GM21515 (cell line): ENCODE data around the gene SPATA2.
"Not testable (repeated sequence)": the region's sequence is repeated elsewhere in the genome, so short reads cannot be mapped to it uniquely, and the experiment has no call there.

Experiments
- ATAC-seq: cut with Tn5 transposase; IDR thresholded peaks from one replicate; pipeline ENCODE4 v1.9.1; 2021; ENCODE audit not compliant: unreplicated experiment

Gene SPATA2

GRCh38 chr20:49915380-49916145 is at the start of gene SPATA2:
Gene SPATA2 (minus strand): TSS chr20:49915529. CDS start chr20:49908490, 7,039 bp downstream.
- ATAC-seq, result peak; percentile 79

- no peak for ATAC-seq
Measured at GRCh38 chr20:49961413-49961812, 46.1 kb upstream of the SPATA2 start.

GRCh38 chr20:49957089-49957938 is 42.0 kb upstream of the SPATA2 start:
- ATAC-seq, result not testable (repeated sequence)

GRCh38 chr20:49956689-49957088 is 41.4 kb upstream of the SPATA2 start:
- no peak for ATAC-seq

GRCh38 chr20:49955830-49956396 is 40.6 kb upstream of the SPATA2 start:
- not testable (repeated sequence) for ATAC-seq

- ATAC-seq, result no peak
Measured at GRCh38 chr20:49955167-49955566, 39.8 kb upstream of the SPATA2 start.

GRCh38 chr20:49951151-49951550 is 35.8 kb upstream of the SPATA2 start:
- no peak for ATAC-seq

GRCh38 chr20:49948809-49949507 is 33.6 kb upstream of the SPATA2 start:
- ATAC-seq, result no peak

- no peak for ATAC-seq
Measured at GRCh38 chr20:49948178-49948577, 32.8 kb upstream of the SPATA2 start.

- ATAC-seq, result no peak
Measured at GRCh38 chr20:49945701-49946477, 30.6 kb upstream of the SPATA2 start.

GRCh38 chr20:49945306-49945700 is 30.0 kb upstream of the SPATA2 start:
- ATAC-seq, result no peak

GRCh38 chr20:49942942-49943341 is 27.6 kb upstream of the SPATA2 start:
- ATAC-seq, result no peak

- no peak for ATAC-seq
Measured at GRCh38 chr20:49942303-49942702, 27.0 kb upstream of the SPATA2 start.

- ATAC-seq, result no peak
Measured at GRCh38 chr20:49941456-49941855, 26.1 kb upstream of the SPATA2 start.

GRCh38 chr20:49938173-49939163 is 23.1 kb upstream of the SPATA2 start:
- no peak for ATAC-seq

GRCh38 chr20:49937027-49937929 is 21.9 kb upstream of the SPATA2 start:
- ATAC-seq, result no peak

- ATAC-seq, result peak; percentile 60
Measured at GRCh38 chr20:49936153-49937026, 21.1 kb upstream of the SPATA2 start, which contains the start of gene RNF114. Gene RNF114 (plus strand): TSS chr20:49936397. CDS start chr20:49936413, 16 bp downstream.
